ENCODE data around the gene GNG7. TPM values are rescaled to one million over a fixed set of nuclear protein-coding genes. Genes with fewer than 3 reads are reported as not detected.

The GNG7 gene
- total RNA-seq, 1 donor from 2014 or later, result 1.8 TPM

GRCh38 chr19:2659856-2660432, 42.5 kb downstream of the GNG7 start:
- Mint-ChIP-seq H3K27me3 (ENCODE audit: low read depth, unreplicated experiment) (peaks cover 16% of the 10 kb centered on the region), H3K4me1 (ENCODE audit: low read depth, unreplicated experiment) (no peaks in the 10 kb centered on the region), H3K36me3 (ENCODE audit: low read depth, unreplicated experiment) (no peaks in the 10 kb centered on the region), H3K27ac (ENCODE audit: unreplicated experiment) (no peak overlapping the region), H3K9me3 (ENCODE audit: unreplicated experiment) (peaks cover 2% of the 10 kb centered on the region), H3K4me3 (ENCODE audit: unreplicated experiment) (no peak overlapping the region)
- Histone ChIP-seq H3K4me3 (ENCODE audit: insufficient read depth, low read depth, low read length) (no peak overlapping the region), H3K36me3 (ENCODE audit: insufficient read depth, low read length) (no peaks in the 10 kb centered on the region), H3K4me2 (ENCODE audit: low read length) (no peak overlapping the region), H3K9me3 (ENCODE audit: insufficient read depth, low read depth, low read length) (no peaks in the 10 kb centered on the region), H3K4me1 (ENCODE audit: insufficient read depth, low read length) (no peaks in the 10 kb centered on the region), H3K27me3 (ENCODE audit: insufficient read depth, low read length) (no peaks in the 10 kb centered on the region), H3K9ac (ENCODE audit: low read length) (no peak overlapping the region), H2AFZ (ENCODE audit: low read depth, low read length) (no peak overlapping the region), H4K20me1 (ENCODE audit: insufficient read depth, low read length) (no peaks in the 10 kb centered on the region), H3K27ac (ENCODE audit: low read depth, low read length) (no peak overlapping the region), H3K79me2 (ENCODE audit: insufficient read depth, low read length) (no peaks in the 10 kb centered on the region)
- DNase-seq (ENCODE audit: low read depth), result no peak
- TF ChIP-seq EZH2 (IDR thresholded peaks at IDR 0.05; ENCODE audit: insufficient read depth, low read length) (no peak), CTCF (IDR thresholded peaks at IDR 0.05; ENCODE audit: insufficient read depth, low read depth, low read length) (no peak)
- no peak for FAIRE-seq

GRCh38 chr19:2656533-2656932, 46.0 kb downstream of the GNG7 start:
- H3K27me3 Mint-ChIP-seq (ENCODE audit: low read depth, unreplicated experiment), result peaks cover 14% of the 10 kb centered on the region
- H3K36me3 Mint-ChIP-seq (ENCODE audit: low read depth, unreplicated experiment), result no peaks in the 10 kb centered on the region
- H3K9ac ChIP-seq (ENCODE audit: low read length), result no peak overlapping the region
- H4K20me1 ChIP-seq (ENCODE audit: insufficient read depth, low read length), result no peaks in the 10 kb centered on the region
- H3K4me1 ChIP-seq (ENCODE audit: insufficient read depth, low read length), result no peaks in the 10 kb centered on the region
- H3K4me2 ChIP-seq (ENCODE audit: low read length), result no peak overlapping the region
- no peaks in the 10 kb centered on the region for H3K79me2 ChIP-seq (ENCODE audit: insufficient read depth, low read length)
- peaks cover 4% of the 10 kb centered on the region for H3K27me3 ChIP-seq (ENCODE audit: insufficient read depth, low read length)
- no peak overlapping the region for H2AFZ ChIP-seq (ENCODE audit: low read depth, low read length)
- no peaks in the 10 kb centered on the region for H3K4me1 Mint-ChIP-seq (ENCODE audit: low read depth, unreplicated experiment)
- H3K9me3 ChIP-seq (ENCODE audit: insufficient read depth, low read depth, low read length), result no peaks in the 10 kb centered on the region
- no peaks in the 10 kb centered on the region for H3K9me3 Mint-ChIP-seq (ENCODE audit: unreplicated experiment)
- H3K27ac ChIP-seq (ENCODE audit: low read depth, low read length), result no peak overlapping the region
- H3K4me3 Mint-ChIP-seq (ENCODE audit: unreplicated experiment), result no peak overlapping the region
- TF ChIP-seq EZH2 (IDR thresholded peaks at IDR 0.05; ENCODE audit: insufficient read depth, low read length) (no peak), CTCF (IDR thresholded peaks at IDR 0.05; ENCODE audit: insufficient read depth, low read depth, low read length) (no peak)
- no peaks in the 10 kb centered on the region for H3K36me3 ChIP-seq (ENCODE audit: insufficient read depth, low read length)
- FAIRE-seq (no peak), DNase-seq (ENCODE audit: low read depth) (no peak)
- H3K4me3 ChIP-seq (ENCODE audit: insufficient read depth, low read depth, low read length), result no peak overlapping the region
- H3K27ac Mint-ChIP-seq (ENCODE audit: unreplicated experiment), result no peak overlapping the region

All from astrocyte (in vitro differentiated cells and primary cell).